ENCODE data around the gene CCL23. TPM values are rescaled to one million over a fixed set of nuclear protein-coding genes. Genes with fewer than 3 reads are reported as not detected.

CCL23 gene
- total and polyA plus RNA-seq, 2 donors (not counting 3 experiments of a cell fraction or from before 2014, with no cell fraction given): 1.0 to 1.1 TPM

DNA sequence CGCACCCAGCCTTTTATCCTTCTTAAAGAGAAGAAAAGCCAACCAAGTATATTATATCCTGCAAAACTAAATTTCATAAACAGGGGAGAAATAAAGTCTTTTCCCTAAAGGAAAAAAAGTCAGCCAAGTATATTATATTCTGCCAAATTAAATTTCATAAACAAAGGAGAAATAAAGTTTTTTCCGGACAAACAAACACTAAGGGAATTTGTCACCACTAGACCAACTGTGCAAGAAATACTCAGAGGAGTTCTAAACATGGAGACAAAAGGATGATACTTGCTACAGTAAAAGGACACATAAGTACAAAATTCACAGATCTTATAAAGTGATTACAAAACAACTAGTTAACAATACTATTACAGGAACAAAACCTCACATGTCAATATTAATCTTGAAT, 31.9 kb upstream of the CCL23 start:
- intact Hi-C loops (cut with micrococcal nuclease) (no loop called here), dilution Hi-C loops (cut with MboI; ENCODE audit: extremely low pct_ligation_motif_present, low sequenced_read_pairs) (no loop called here)
- Histone ChIP-seq H3K9me1 (replicated peaks; ENCODE audit: control insufficient read depth, extremely low read depth, insufficient read depth, low read length) (no peaks in the 10 kb centered on the region), H3K27ac (ENCODE audit: insufficient read depth, low read depth, low read length) (no peak overlapping the region), H3K79me2 (ENCODE audit: control insufficient read depth, insufficient read depth, low read length) (no peaks in the 10 kb centered on the region), H3K36me3 (ENCODE audit: control insufficient read depth in 2 of 2, extremely low read depth in 1 of 2, insufficient read depth in 2 of 2, low read length in 2 of 2) (no peaks in the 10 kb centered on the region), H3K4me1 (ENCODE audit: control insufficient read depth, extremely low read depth, insufficient read depth, low read length) (no peaks in the 10 kb centered on the region), H3K27me3 (ENCODE audit: control insufficient read depth in 2 of 2, insufficient read depth in 2 of 2, low read length in 2 of 2) (peaks cover 0 to 2% of the 10 kb centered on the region in 2 experiments), H2AFZ (ENCODE audit: low read depth, low read length) (no peak overlapping the region), H3K4me2 (ENCODE audit: insufficient read depth, low read length) (no peak overlapping the region), H4K20me1 (replicated peaks; ENCODE audit: control insufficient read depth, extremely low read depth, insufficient read depth, low read length) (no peaks in the 10 kb centered on the region), H3K9me3 (replicated peaks; ENCODE audit: control insufficient read depth, insufficient read depth, low read length) (no peaks in the 10 kb centered on the region), H3K9ac (replicated peaks; ENCODE audit: extremely low read depth, insufficient read depth, low read length) (no peak overlapping the region), H3K4me3 (replicated peaks in 1 of 3; ENCODE audit: insufficient read depth in 1 of 3, low read depth in 1 of 3, low read length in 3 of 3) (no peak overlapping the region)
- ChIA-PET CTCF (no interaction called here), POLR2A (no interaction called here)
- DNase-seq (ENCODE audit: low read depth, low spot score) (no peak), FAIRE-seq (no peak)
- no peak for TF ChIP-seq POLR2AphosphoS5 (IDR thresholded peaks at IDR 0.05; ENCODE audit: insufficient read depth, low read depth, low read length)
- TF ChIP-seq FOS (IDR thresholded peaks at IDR 0.05; ENCODE audit: borderline replicate concordance, insufficient read depth, low read length): no peak
- TF ChIP-seq, protein P1, sequence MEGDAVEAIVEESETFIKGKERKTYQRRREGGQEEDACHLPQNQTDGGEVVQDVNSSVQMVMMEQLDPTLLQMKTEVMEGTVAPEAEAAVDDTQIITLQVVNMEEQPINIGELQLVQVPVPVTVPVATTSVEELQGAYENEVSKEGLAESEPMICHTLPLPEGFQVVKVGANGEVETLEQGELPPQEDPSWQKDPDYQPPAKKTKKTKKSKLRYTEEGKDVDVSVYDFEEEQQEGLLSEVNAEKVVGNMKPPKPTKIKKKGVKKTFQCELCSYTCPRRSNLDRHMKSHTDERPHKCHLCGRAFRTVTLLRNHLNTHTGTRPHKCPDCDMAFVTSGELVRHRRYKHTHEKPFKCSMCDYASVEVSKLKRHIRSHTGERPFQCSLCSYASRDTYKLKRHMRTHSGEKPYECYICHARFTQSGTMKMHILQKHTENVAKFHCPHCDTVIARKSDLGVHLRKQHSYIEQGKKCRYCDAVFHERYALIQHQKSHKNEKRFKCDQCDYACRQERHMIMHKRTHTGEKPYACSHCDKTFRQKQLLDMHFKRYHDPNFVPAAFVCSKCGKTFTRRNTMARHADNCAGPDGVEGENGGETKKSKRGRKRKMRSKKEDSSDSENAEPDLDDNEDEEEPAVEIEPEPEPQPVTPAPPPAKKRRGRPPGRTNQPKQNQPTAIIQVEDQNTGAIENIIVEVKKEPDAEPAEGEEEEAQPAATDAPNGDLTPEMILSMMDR (IDR thresholded peaks at IDR 0.05; ENCODE audit: extremely low read depth in 1 of 2, insufficient read depth in 1 of 2, low read depth in 1 of 2, low read length in 2 of 2): no peak
- TF ChIP-seq JUN (IDR thresholded peaks at IDR 0.05; ENCODE audit: borderline replicate concordance, insufficient read depth, insufficient read length, low read depth): no peak
- no peak for TF ChIP-seq MYC (IDR thresholded peaks at IDR 0.05; ENCODE audit: low read depth, low read length)
- no peak for TF ChIP-seq GATA2 (IDR thresholded peaks at IDR 0.05; ENCODE audit: insufficient read depth, insufficient read length, low read depth, low read length)
- no peak for TF ChIP-seq POLR2A (IDR thresholded peaks at IDR 0.05; ENCODE audit: low read depth, low read length)
- TF ChIP-seq, protein P2, sequence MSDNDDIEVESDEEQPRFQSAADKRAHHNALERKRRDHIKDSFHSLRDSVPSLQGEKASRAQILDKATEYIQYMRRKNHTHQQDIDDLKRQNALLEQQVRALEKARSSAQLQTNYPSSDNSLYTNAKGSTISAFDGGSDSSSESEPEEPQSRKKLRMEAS (IDR thresholded peaks at IDR 0.05; ENCODE audit: insufficient read depth, insufficient read length): no peak
- TF ChIP-seq EZH2 (IDR thresholded peaks at IDR 0.05; ENCODE audit: borderline replicate concordance, low read depth, low read length, severe bottlenecking): no peak
- no TSS peak for BruUV-seq (replicated peaks)

All from endothelial cell of umbilical vein (primary cell).